Adipocyte (in vitro differentiated cells): ENCODE results near the gene STARD7.
A peak's percentile ranks its signal among the peaks of the same experiment; 100 is the strongest.

Experiments used
- DNase-seq: peaks from one replicate; pipeline ENCODE4 v3.0.0-alpha.2; 2015; ENCODE audit warnings: low read depth
- H3K27me3 ChIP-seq: replicated peaks from 2 replicates; pipeline ENCODE4 v1.7.0; 2013; ENCODE audit warnings: mild to moderate bottlenecking, low read length, moderate library complexity; ENCODE audit not compliant: control insufficient read depth, insufficient read depth
- H3K36me3 ChIP-seq: 2 replicates; pipeline ENCODE4 v1.7.0; 2013; ENCODE audit warnings: low read length, mild to moderate bottlenecking, moderate library complexity; ENCODE audit not compliant: control insufficient read depth, insufficient read depth, severe bottlenecking
- H3K4me1 ChIP-seq: 2 replicates; pipeline ENCODE4 v1.7.0; 2013; ENCODE audit warnings: mild to moderate bottlenecking, low read length, moderate library complexity; ENCODE audit not compliant: control insufficient read depth, insufficient read depth
- H3K4me3 ChIP-seq: 2 replicates; pipeline ENCODE4 v1.7.0; 2013; ENCODE audit warnings: mild to moderate bottlenecking, low read length, moderate library complexity
- H3K9ac ChIP-seq: 2 replicates; pipeline ENCODE4 v1.7.0; 2013; ENCODE audit warnings: mild to moderate bottlenecking, low read length, moderate library complexity
- H3K9me3 ChIP-seq: 2 replicates; pipeline ENCODE4 v1.7.0; 2013; ENCODE audit warnings: mild to moderate bottlenecking, low read length, moderate library complexity; ENCODE audit not compliant: control insufficient read depth

The STARD7 gene

DNA sequence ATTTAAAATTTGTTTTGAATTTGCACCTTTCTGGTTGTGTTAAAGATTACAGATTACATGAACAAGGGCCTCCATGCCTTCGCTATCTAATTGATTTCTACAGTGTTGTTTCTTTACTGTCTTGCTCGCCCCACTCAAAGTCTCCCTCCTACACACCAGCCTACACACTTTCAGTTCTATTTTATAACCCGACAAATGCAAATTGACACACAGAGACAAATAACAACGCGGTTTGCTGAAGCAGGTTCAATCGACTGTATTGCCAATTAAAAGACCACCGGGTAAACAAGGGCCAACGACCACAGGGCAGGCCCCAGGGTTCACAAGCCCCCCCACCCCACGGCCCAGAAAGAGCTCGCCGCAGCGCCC lies 869 bp downstream of the STARD7 start:
- H3K4me3 ChIP-seq: peak overlapping the region; percentile 99
- H3K36me3 ChIP-seq: peaks cover 7% of the 10 kb centered on the region
- no peaks in the 10 kb centered on the region for H3K27me3 ChIP-seq
- no peaks in the 10 kb centered on the region for H3K9me3 ChIP-seq
- H3K4me1 ChIP-seq: peaks cover 57% of the 10 kb centered on the region
- H3K9ac ChIP-seq: peak overlapping the region; percentile 99
- peak; percentile 32 for DNase-seq

DNA sequence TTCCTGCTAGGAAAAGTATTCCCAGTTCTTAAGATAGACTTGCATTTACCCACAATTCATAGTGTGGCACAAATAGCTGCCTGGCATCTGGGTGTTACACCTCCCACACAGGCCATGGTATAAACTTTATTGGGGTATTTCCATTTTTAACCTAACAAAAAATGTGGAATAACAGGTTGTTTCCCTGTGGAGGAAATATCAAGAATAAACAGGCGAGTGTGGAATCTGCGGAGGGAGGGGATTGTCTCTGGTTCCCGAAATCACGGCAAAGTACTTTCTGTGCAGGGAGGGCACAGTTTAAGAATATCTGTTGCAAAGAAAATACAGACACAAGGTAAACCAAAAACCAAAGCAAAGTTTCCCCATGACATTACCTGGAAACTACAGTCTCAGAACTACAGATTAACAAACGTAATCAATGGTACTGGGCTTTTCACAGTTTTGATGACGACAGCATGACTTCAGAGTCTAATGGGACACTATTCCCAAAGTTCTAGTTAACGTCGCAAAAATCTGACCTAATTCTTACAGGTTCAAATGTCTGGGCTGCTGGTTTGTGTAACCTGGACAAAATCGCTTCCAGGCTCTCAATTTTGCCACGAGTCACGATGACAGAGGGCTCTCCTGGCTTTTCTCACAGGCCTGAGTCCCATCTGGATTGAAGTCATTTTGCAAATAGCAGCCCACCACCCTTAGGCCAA lies 1.4 kb downstream of the STARD7 start:
- Histone ChIP-seq H3K4me3 (peak overlapping the region; percentile 99), H3K36me3 (peaks cover 7% of the 10 kb centered on the region), H3K27me3 (no peaks in the 10 kb centered on the region), H3K9me3 (no peaks in the 10 kb centered on the region), H3K9ac (peak overlapping the region; percentile 99), H3K4me1 (peaks cover 62% of the 10 kb centered on the region)
- DNase-seq: peak; percentile 52

DNA sequence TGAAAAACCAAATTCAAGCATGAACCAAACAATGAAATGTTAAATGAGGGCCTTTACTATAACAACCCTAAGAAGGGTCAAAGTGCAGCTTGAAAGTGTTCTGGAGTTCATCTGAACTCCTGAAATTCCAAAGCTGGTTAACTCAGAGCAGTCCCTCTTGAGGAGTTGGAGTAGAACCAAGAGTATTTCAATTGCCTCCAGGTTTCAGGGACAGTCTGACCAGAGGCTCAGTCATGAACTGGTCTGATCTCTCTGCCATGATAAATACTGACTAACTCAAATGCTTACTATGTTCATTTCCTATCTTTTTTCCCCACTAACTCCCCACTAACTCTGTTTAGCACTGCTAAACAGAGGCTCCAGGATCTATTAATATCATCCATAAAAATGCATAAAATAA lies 2.7 kb downstream of the STARD7 start:
- peak overlapping the region; percentile 75 for H3K4me3 ChIP-seq
- peak; percentile 69 for DNase-seq
- H3K9me3 ChIP-seq: no peaks in the 10 kb centered on the region
- H3K27me3 ChIP-seq: no peaks in the 10 kb centered on the region
- peaks cover 74% of the 10 kb centered on the region for H3K4me1 ChIP-seq
- peak overlapping the region; percentile 82 for H3K9ac ChIP-seq
- peaks cover 7% of the 10 kb centered on the region for H3K36me3 ChIP-seq

DNA sequence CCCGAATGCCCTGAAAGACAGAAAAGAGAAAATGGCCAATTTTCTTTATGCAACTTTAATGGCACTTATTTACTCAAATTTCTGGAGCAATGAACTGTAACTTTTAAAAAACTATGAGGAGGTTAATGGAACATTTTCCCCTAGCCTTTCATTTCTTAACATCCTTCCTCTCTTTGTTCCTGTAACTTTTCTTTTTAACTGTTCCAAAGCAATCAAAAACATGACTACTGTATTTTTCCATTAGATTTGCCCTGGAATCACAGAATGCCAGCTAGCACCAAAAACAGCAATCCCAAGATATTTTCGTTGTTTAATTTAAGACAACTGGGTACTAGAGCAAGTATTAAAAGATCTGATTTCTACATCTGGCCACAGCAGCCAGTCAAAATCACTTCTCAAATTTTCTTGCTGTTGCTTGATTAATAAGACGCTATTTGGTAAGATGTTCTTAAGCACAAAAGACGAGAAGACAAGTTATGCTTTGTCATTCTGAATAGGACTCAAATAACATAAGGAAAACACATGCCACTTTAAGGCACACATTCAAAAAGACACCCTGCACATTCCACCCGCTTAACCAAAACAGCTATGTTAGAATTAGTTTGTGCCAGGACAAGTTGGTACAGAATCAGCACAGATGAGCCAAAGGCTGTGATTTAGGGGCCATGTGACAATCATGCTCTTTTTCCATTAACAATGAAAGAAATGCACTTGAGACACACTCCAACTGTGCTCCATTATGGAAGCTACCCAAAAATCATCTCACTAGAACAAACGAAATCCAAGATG lies 3.6 kb downstream of the STARD7 start:
- peaks cover 77% of the 10 kb centered on the region for H3K4me1 ChIP-seq

DNA sequence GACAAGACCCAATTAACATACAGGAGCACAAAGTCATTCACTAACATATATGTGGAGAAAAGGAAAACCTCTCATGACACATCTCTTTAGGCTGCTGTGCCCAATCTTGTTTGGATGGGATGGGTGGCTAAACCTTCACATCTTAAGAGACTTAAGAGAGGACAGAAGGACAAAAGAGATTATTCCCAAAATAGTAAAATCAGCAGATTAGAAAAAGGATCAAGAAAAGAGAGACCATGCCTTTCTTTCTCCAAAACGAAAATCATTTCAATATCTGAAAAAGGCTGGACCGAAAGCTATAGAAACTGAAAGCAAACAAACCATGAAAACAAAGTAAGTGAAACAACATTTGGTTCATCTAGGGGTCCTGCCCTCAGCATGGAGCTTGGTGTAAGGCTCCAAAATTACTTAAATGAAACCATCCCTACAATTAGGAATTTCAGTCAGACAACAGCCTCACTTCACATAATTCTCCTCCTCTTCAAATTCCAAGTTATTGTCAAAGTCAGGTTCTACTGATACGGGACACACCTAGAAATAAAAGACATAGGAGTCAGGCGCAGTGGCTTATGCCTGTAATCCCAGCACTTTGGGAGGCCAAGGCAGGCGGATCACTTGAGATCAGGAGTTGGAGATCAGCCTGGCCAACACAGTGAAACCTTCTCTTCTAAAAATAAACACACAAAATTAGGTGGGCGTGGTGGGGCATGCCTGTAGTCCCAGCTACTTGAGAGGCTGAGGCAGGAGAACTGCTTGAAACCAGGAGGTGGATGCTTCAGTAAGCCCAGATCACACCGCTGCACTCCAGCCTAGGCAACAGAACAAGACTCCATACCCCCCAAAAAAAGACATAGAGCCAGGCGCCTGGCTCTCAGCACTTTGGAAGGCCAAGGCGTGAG lies 5.2 kb downstream of the STARD7 start:
- H3K27me3 ChIP-seq: no peaks in the 10 kb centered on the region
- H3K9me3 ChIP-seq: no peaks in the 10 kb centered on the region
- H3K36me3 ChIP-seq: peaks cover 12% of the 10 kb centered on the region
- peak; percentile 46 for DNase-seq
- peak overlapping the region; percentile 82 for H3K9ac ChIP-seq
- peaks cover 85% of the 10 kb centered on the region for H3K4me1 ChIP-seq
- H3K4me3 ChIP-seq: peak overlapping the region; percentile 75

More for the DNA sequence above, 3.6 kb downstream of the STARD7 start:
- Histone ChIP-seq H3K9ac (peak overlapping the region; percentile 82), H3K36me3 (peaks cover 7% of the 10 kb centered on the region), H3K27me3 (no peaks in the 10 kb centered on the region), H3K4me3 (peak overlapping the region; percentile 75), H3K9me3 (no peaks in the 10 kb centered on the region)
- peak; percentile 65 for DNase-seq

DNA sequence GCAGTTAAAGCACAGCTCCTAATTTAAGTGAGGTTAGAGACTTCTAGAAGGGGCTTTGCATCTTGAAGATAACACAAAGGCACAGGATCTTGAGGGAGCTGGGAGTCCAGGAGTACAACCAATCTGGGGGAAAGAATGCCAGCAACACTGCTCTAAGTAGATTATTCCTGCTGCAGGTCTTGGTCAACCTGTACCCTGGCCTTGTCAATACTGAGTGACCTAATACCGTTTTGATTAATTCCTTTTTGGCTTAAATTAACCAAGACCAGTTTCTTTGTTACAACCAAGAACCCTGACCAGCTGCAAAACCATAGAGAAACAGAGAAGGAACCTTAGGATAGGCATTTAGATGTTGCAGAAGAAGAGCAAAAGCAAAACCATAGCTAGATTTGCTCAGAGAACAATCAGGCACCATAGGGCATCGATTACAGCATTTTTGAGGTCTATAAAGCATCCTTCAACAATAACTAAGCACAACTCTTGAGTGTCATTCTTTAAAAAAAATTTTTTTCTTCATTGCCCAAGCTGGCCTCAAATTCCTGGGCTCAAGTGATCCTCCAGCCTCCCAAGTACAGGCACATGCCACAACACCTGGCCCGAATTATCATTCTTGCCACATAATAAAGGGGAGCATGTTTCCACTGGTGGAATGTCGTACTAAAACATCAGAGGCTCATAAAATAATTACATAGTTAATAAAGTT lies 6.3 kb downstream of the STARD7 start:
- no peaks in the 10 kb centered on the region for H3K9me3 ChIP-seq
- DNase-seq: peak; percentile 56
- no peak overlapping the region for H3K9ac ChIP-seq
- H3K4me1 ChIP-seq: peaks cover 91% of the 10 kb centered on the region
- H3K4me3 ChIP-seq: no peak overlapping the region
- H3K36me3 ChIP-seq: peaks cover 12% of the 10 kb centered on the region
- H3K27me3 ChIP-seq: no peaks in the 10 kb centered on the region

DNA sequence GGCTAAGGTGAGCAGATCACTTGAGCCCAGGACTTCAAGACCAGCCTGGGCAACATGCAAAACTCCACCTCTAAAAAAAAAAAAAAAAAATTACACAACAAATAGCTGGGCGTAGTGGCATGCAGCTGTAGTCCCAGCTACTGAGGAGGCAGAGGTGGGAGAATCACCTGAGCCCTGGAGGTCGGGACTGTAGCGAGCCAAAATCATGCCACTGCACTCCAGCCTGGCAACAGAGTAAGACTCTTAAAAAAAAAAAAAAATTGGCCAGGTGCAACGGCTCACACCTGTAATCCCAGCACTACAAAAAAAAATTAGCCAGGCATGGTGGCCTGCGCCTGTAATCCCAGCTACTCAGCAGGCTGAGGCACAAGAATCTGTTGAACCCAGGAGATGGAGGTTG lies 7.3 kb downstream of the STARD7 start:
- Histone ChIP-seq H3K27me3 (no peaks in the 10 kb centered on the region), H3K4me3 (no peak overlapping the region), H3K36me3 (peaks cover 12% of the 10 kb centered on the region), H3K9me3 (no peaks in the 10 kb centered on the region), H3K4me1 (peaks cover 84% of the 10 kb centered on the region), H3K9ac (peak overlapping the region; percentile 9)
- no peak for DNase-seq

DNA sequence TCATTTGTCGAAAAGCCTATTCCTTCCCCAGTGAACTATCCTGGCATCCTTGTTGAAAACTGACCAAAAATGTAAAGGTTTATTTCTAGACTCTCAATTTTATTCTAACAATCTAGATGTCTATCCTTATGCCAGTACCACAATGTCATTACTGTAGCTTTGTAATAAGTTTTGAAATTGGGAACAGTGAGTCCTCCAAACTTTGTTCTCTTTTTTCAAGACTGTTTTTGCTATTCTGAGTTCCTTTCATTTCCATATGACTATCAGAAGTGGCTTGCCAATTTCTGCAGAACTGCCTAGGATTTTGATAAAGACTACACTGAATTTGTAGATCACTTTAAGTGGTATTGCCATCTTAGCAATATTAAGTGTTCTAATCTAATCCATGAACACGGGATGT lies 9.7 kb downstream of the STARD7 start:
- Histone ChIP-seq H3K9ac (no peak overlapping the region), H3K36me3 (peaks cover 26% of the 10 kb centered on the region), H3K9me3 (no peaks in the 10 kb centered on the region), H3K4me1 (peaks cover 62% of the 10 kb centered on the region), H3K27me3 (no peaks in the 10 kb centered on the region), H3K4me3 (no peak overlapping the region)
- DNase-seq: no peak

DNA sequence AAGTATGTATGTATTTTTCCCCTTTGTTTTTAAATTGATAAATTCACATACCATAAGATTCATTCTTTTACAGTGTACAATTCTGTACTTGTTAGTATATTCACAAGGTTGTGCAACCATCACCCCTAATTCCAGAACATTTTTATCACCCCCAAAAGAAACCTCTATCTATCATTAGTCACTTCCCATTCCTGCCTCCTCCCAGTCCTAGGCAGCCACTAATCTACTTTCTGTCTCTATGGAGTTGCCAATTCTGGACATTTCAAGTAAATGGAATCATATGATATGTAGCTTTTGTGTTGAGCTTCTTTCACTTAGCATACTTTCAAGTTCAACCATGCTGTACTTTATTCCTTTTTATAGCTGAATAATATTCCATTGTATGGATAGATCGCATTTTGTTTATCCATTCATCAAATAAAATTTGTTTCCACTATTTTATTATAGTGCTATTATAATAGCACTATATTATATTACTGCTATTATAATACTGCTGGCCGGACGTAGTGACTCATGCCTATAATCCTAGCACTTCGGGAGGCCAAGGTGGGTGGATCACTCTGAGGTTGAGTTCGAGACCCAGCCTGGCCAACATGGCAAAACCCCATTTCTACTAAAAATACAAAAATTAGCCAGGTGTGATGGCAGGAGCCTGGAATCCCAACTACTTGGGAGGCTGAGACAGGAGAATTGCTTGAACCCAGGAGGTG lies 10.9 kb downstream of the STARD7 start:
- no peak for DNase-seq
- Histone ChIP-seq H3K4me3 (no peak overlapping the region), H3K4me1 (peaks cover 50% of the 10 kb centered on the region), H3K9ac (no peak overlapping the region), H3K27me3 (no peaks in the 10 kb centered on the region), H3K9me3 (no peaks in the 10 kb centered on the region), H3K36me3 (peaks cover 30% of the 10 kb centered on the region)

DNA sequence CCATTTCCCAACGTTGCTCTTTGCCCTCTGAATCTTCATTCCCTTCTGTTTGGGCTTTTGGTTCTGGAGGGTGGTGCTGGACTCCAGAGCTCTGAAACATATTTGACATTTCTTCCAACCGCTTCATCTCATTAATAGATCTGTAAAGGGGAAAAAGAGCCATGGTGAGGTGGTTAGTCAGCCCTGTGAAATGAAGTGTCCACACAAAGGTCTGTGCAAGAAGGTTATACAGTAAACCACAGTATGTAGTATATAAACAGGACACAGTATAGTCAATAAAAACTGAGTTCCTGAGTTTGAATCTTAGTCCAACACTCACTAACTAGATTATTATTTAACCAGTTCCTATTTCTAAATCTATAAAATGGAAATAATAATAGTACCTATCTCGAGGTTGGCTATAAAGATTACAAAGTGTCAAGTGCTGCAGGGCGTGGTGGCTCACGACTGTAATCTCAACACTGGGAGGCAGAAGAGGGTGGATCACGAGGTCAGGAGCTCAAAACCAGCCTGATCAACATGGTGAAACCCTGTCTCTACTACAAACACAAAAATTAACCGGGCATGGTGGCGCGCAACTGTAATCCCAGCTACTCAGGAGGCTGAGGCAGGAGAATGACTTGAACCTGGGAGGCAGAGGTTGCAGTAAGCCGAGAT lies 13.1 kb downstream of the STARD7 start:
- Histone ChIP-seq H3K9ac (no peak overlapping the region), H3K27me3 (no peaks in the 10 kb centered on the region), H3K4me1 (peaks cover 29% of the 10 kb centered on the region), H3K4me3 (no peak overlapping the region), H3K9me3 (no peaks in the 10 kb centered on the region), H3K36me3 (peaks cover 52% of the 10 kb centered on the region)
- peak; percentile 50 for DNase-seq
